HepG2 (cell line): ENCODE measurements around the gene ENTPD5.

ENCODE experiments used
- AHDC1 ChIP-seq: sonication (generic); formaldehyde crosslinking; IDR thresholded peaks from 2 replicates; pipeline ENCODE4 v1.5.1; 2020; ENCODE audit warnings: mild to moderate bottlenecking, missing genetic modification reagents, borderline replicate concordance
- BCLAF1 ChIP-seq: fragments of 450-650 bp; IDR thresholded peaks from 2 replicates; pipeline ENCODE4 v1.6.1; 2017; ENCODE audit warnings: mild to moderate bottlenecking
- CTCF ChIP-seq: sonication (generic); formaldehyde crosslinking; IDR thresholded peaks from 2 replicates; pipeline ENCODE4 v1.5.0; 2020; ENCODE audit warnings: mild to moderate bottlenecking, missing genetic modification reagents, moderate library complexity
- FOXM1 ChIP-seq: sonication (generic); formaldehyde crosslinking; IDR thresholded peaks from 2 replicates; pipeline ENCODE4 v1.5.0; 2020; ENCODE audit warnings: missing genetic modification reagents
- HDAC1 ChIP-seq: sonication (generic); formaldehyde crosslinking; IDR thresholded peaks from 2 replicates; pipeline ENCODE4 v1.5.1; 2020; ENCODE audit warnings: mild to moderate bottlenecking, missing genetic modification reagents
- JUND ChIP-seq: sonication (generic); formaldehyde crosslinking; IDR thresholded peaks from 2 replicates; pipeline ENCODE4 v1.8.0; 2022; ENCODE audit warnings: mild to moderate bottlenecking, missing genetic modification reagents
- MTF2 ChIP-seq: sonication (generic); formaldehyde crosslinking; IDR thresholded peaks from 2 replicates; pipeline ENCODE4 v1.5.0; 2020; ENCODE audit warnings: missing genetic modification reagents, borderline replicate concordance
- POLR2A ChIP-seq, 2 experiments: IDR thresholded peaks; 2 replicates each; pipeline ENCODE4 v1.6.1; 2011; ENCODE audit warnings: low read depth in 2 of 2, low read length in 2 of 2, mild to moderate bottlenecking in 1 of 2, moderate library complexity in 1 of 2; ENCODE audit not compliant: insufficient read depth in 1 of 2
- POLR2AphosphoS5 ChIP-seq: IDR thresholded peaks from 2 replicates; pipeline ENCODE4 v1.6.1; 2012; ENCODE audit warnings: low read depth, low read length
- ZBTB10 ChIP-seq: sonication (generic); formaldehyde crosslinking; IDR thresholded peaks from 2 replicates; pipeline ENCODE4 v1.4.0; 2020; ENCODE audit warnings: missing genetic modification reagents, borderline replicate concordance
- ZBTB44 ChIP-seq: sonication (generic); formaldehyde crosslinking; IDR thresholded peaks from 2 replicates; pipeline ENCODE4 v1.4.0; 2020; ENCODE audit warnings: missing genetic modification reagents
- ZNF20 ChIP-seq: sonication (generic); formaldehyde crosslinking; IDR thresholded peaks from 2 replicates; pipeline ENCODE4 v1.4.0; 2020; ENCODE audit warnings: mild to moderate bottlenecking, moderate library complexity, missing genetic modification reagents
- ZNF232 ChIP-seq: sonication (generic); formaldehyde crosslinking; IDR thresholded peaks from 2 replicates; pipeline ENCODE4 v1.4.0; 2020; ENCODE audit warnings: missing genetic modification reagents, borderline replicate concordance
- ZNF414 ChIP-seq: sonication (generic); formaldehyde crosslinking; IDR thresholded peaks from 2 replicates; pipeline ENCODE4 v1.5.0; 2020; ENCODE audit warnings: missing genetic modification reagents

- TF ChIP-seq MTF2 (CRISPR knock-in tag) (no peak), AHDC1 (CRISPR knock-in tag) (no peak), ZBTB44 (CRISPR knock-in tag) (no peak), POLR2A (IDR thresholded peaks at IDR 0.05; ENCODE audit: insufficient read depth in 1 of 2, low read depth in 2 of 2, low read length in 2 of 2) (no peak), POLR2AphosphoS5 (no peak), ZNF20 (CRISPR knock-in tag) (no peak), BCLAF1 (no peak), ZNF414 (CRISPR knock-in tag) (no peak), ZBTB10 (CRISPR knock-in tag) (no peak), ZNF232 (CRISPR knock-in tag) (no peak), FOXM1 (CRISPR knock-in tag) (no peak), CTCF (CRISPR knock-in tag) (no peak), HDAC1 (no peak), JUND (CRISPR knock-in tag) (no peak)
Measured at GRCh38 chr14:74062809-74063150, 43.7 kb upstream of the ENTPD5 start.
